Peyer's patch (tissue), 4 donors: ENCODE data around the gene SMIM24.

Source experiments
- CTCF ChIP-seq, 6 experiments: fragments of 450-650 bp in 4 of 6; fragments of 200-600 bp in 2 of 6; sonication (generic) in 1 of 6; IDR thresholded peaks; one replicate each; pipeline ENCODE4 v1.5.1; 2017 to 2019; ENCODE audit warnings: antibody characterized with exemption in 6 of 6, mild to moderate bottlenecking in 3 of 6, moderate library complexity in 1 of 6
- POLR2A ChIP-seq, 2 donors: fragments of 450-650 bp; IDR thresholded peaks; one replicate each; pipeline ENCODE4 v1.5.1; 2017; ENCODE audit warnings: antibody characterized with exemption in 2 of 2, mild to moderate bottlenecking in 2 of 2, moderate library complexity in 2 of 2

GRCh38 chr19:3431760-3432397 lies 48.4 kb downstream of the SMIM24 start:
- no peak for TF ChIP-seq CTCF (IDR thresholded peaks at IDR 0.05)
- no peak for TF ChIP-seq POLR2A (IDR thresholded peaks at IDR 0.05)
